Ascending aorta (tissue), 2 donors: ENCODE data around the gene TOPORS. TPM values are rescaled to one million over a fixed set of nuclear protein-coding genes. Genes with fewer than 3 reads are reported as not detected.
"Not testable (repeated sequence)": the region's sequence is repeated elsewhere in the genome, so short reads cannot be mapped to it uniquely, and the experiment has no call there.

Experiments
- DNase-seq, 2 donors: peaks; one replicate each; pipeline ENCODE4 v3.0.0-alpha.2; 2019; ENCODE audit warnings: low spot score in 2 of 2
- H3K27ac ChIP-seq, 2 donors: fragments of 200-600 bp; sonication (generic); one replicate each; pipeline ENCODE4 v1.5.1; 2016 to 2017; ENCODE audit warnings: mild to moderate bottlenecking in 1 of 2
- H3K27me3 ChIP-seq: fragments of 200-600 bp; sonication (generic); one replicate; pipeline ENCODE4 v1.5.1; 2017
- H3K36me3 ChIP-seq, 2 donors: fragments of 200-600 bp; sonication (generic); one replicate each; pipeline ENCODE4 v1.5.1; 2016
- H3K4me1 ChIP-seq, 2 donors: fragments of 200-600 bp; sonication (generic); one replicate each; pipeline ENCODE4 v1.5.1; 2016 to 2017; ENCODE audit warnings: mild to moderate bottlenecking in 1 of 2
- H3K4me3 ChIP-seq, 2 donors: fragments of 200-600 bp; sonication (generic); one replicate each; pipeline ENCODE4 v1.5.1; 2016 to 2017; ENCODE audit warnings: mild to moderate bottlenecking in 1 of 2
- H3K9me3 ChIP-seq, 2 donors: fragments of 200-600 bp; sonication (generic); one replicate each; pipeline ENCODE4 v1.5.1; 2016
- CTCF ChIP-seq, 3 experiments: fragments of 200-600 bp in 2 of 3; fragments of 450-650 bp in 1 of 3; sonication (generic) in 2 of 3; IDR thresholded peaks; one replicate each; pipeline ENCODE4 v1.5.1; 2016 to 2019; ENCODE audit warnings: antibody characterized with exemption in 3 of 3, mild to moderate bottlenecking in 1 of 3, moderate library complexity in 1 of 3
- intact Hi-C: fragments of 100-400 bp; cut with DNase I; formaldehyde crosslinking; loops from one replicate; pipeline ENCODE4 v1.15.1; 2023
- total RNA-seq: library from RNA; depleted of rRNA; stranded (reverse); fragments of >200 nt; gene quantifications from one replicate; pipeline ENCODE4 v1.1.0, GENCODE V29; 2016

Gene TOPORS
- total RNA-seq, 1 donor from 2014 or later = 5.2 TPM

DNA sequence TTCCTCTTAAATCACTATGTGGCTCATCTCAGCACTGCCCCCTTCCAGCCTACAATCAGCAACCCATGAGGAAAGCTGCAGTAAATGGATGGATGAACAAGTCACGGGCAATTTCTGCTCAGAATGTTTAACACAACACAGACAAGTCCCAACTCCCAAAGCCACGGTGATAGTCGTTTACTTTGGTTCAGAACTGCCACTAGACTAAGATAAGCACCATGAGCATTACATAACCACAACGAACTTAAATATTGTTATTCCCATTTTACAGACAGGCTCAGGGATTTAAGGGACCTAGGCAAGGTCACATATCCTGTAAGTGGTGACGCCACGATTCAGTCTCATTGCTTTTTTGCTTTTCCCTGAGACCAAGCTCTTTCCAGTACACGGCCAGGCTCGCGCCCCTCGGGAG is 2.2 kb downstream of the TOPORS start:
- Histone ChIP-seq H3K27ac (peak overlapping the region; percentile 80 to 90), H3K4me1 (peaks cover 0 to 16% of the 10 kb centered on the region in 2 donors), H3K27me3 (no peaks in the 10 kb centered on the region), H3K36me3 (peaks cover 0 to 5% of the 10 kb centered on the region in 2 donors), H3K9me3 (no peaks in the 10 kb centered on the region), H3K4me3 (peak overlapping the region; percentile 67 to 80)
- TF ChIP-seq CTCF (IDR thresholded peaks at IDR 0.05) = no peak
- DNase-seq = no peak
- intact Hi-C loops = loop anchor here (10.0 kb wide), 1 partner anchor 475 kb away; the partner anchor contains the start of gene DNAJA1

GRCh38 chr9:32548213-32548612 is 4.2 kb downstream of the TOPORS start:
- DNase-seq, H3K27ac ChIP-seq, H3K9me3 ChIP-seq, H3K27me3 ChIP-seq, H3K36me3 ChIP-seq, H3K4me3 ChIP-seq, intact Hi-C loops: not testable (repeated sequence)
- H3K4me1 ChIP-seq = peaks cover 0 to 15% of the 10 kb centered on the region in 2 donors

- H3K4me1 ChIP-seq = peaks cover 0 to 11% of the 10 kb centered on the region in 2 donors
- DNase-seq = no peak
- H3K27ac ChIP-seq = no peak overlapping the region
- H3K36me3 ChIP-seq = peaks cover 9 to 19% of the 10 kb centered on the region in 2 donors
- intact Hi-C loops = no loop called here
- H3K4me3 ChIP-seq = no peak overlapping the region
- no peak for TF ChIP-seq CTCF (IDR thresholded peaks at IDR 0.05)
- no peaks in the 10 kb centered on the region for H3K9me3 ChIP-seq
- H3K27me3 ChIP-seq = no peaks in the 10 kb centered on the region
These were observed 6.5 kb downstream of the TOPORS start for GRCh38 chr9:32545884-32546283.

DNA sequence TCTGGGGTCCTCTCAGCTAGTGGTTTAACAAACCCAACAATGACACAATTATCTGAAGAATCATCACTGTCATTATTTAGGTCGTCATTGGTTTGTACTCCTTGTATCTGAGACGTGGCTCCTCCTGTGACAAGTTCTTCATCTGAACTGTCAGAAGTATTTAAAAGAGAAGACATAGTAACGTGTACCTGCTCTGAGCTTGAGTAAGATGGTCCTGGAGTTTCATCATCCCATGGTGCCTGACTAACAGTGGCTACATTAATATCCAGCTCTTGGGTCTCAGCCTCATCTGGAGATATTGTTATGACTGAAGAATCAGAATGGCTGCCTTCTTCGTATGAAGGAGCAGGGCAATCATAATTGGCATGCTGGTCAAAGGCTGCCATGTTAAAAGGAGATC is 9.3 kb downstream of the TOPORS start:
- Histone ChIP-seq H3K4me3 (no peak overlapping the region), H3K27me3 (no peaks in the 10 kb centered on the region), H3K36me3 (peaks cover 9 to 33% of the 10 kb centered on the region in 2 donors), H3K9me3 (no peaks in the 10 kb centered on the region), H3K4me1 (no peaks in the 10 kb centered on the region), H3K27ac (no peak overlapping the region)
- no peak for DNase-seq
- no peak for TF ChIP-seq CTCF (IDR thresholded peaks at IDR 0.05)
- intact Hi-C loops = no loop called here

DNA sequence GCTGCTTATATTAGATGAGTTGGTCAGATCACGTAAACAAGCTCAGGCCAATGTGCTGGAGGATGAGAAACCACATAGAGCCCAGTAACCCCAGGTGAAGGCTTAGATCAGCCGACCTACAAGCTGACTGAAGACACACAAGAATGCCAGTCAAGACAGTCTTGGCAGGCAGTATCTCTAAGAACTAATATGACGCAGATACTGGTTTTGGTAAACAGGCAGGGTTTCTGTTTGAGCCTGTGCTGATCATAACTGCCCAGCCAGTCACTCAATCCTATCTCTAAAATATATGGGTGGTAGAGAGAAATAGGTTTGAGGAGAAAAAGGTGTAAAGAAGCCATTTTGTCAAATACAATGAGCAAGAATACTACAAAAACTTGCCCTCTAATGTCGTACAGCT is 18.6 kb downstream of the TOPORS start:
- H3K4me1 ChIP-seq = no peaks in the 10 kb centered on the region
- DNase-seq = no peak
- H3K36me3 ChIP-seq = peaks cover 0 to 8% of the 10 kb centered on the region in 2 donors
- H3K27ac ChIP-seq = no peak overlapping the region
- no peaks in the 10 kb centered on the region for H3K27me3 ChIP-seq
- TF ChIP-seq CTCF (IDR thresholded peaks at IDR 0.05) = no peak
- no peaks in the 10 kb centered on the region for H3K9me3 ChIP-seq
- H3K4me3 ChIP-seq = no peak overlapping the region
- intact Hi-C loops = no loop called here

DNA sequence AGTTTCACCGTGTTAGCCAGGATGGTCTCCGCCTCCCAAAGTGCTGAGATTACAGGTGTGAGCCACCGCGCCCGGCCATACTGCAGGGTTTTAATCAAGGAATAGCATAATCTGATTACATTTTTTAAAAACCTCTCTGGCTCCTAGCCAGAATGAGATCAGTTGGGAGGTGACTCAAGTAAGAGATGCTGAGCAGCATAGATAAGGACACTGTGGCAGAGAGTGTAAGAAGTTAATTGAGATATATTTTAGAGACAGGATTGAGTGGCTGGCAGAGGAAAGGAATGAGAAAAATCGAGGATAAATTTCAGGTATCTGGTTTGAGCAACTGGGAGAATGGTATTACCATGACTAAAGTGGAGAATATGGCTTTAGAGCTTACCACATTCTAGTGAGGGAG is 19.1 kb downstream of the TOPORS start:
- Histone ChIP-seq H3K4me3 (no peak overlapping the region), H3K27me3 (no peaks in the 10 kb centered on the region), H3K9me3 (no peaks in the 10 kb centered on the region), H3K36me3 (peaks cover 0 to 8% of the 10 kb centered on the region in 2 donors), H3K4me1 (no peaks in the 10 kb centered on the region), H3K27ac (no peak overlapping the region)
- intact Hi-C loops = no loop called here
- no peak for TF ChIP-seq CTCF (IDR thresholded peaks at IDR 0.05)
- DNase-seq = no peak
